HG02884 (cell line): ENCODE measurements around the gene MACROD1.

ENCODE experiments used
- ATAC-seq: cut with Tn5 transposase; IDR thresholded peaks from one replicate; pipeline ENCODE4 v1.9.1; 2021; ENCODE audit warnings: mild to moderate bottlenecking, moderate library complexity; ENCODE audit not compliant: unreplicated experiment

Gene MACROD1

DNA sequence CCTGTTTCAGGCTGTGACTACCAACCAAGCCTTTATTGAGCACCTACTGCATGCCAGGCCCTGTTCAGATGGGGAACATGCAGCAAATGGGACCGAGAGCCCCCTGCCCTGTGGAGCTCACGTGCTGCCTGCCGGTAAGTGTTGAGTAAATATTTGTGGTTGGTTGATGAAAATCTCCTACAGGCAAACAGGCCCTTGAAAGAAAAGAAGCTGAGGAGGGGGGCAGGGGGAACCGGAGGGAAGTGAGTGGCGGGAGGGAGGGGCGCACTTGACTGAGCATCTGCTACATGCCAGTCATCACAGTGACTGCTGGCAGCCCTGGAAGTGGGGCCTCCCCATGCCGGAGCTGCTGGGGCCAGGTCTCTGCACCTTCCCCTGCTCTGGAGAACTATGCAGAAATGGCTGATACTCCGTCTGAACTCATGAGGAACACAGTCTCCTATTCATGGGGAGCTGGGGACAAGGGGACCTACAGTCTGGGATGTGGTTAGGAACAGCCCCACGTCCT is 34.2 kb downstream of the MACROD1 start:
- no peak for ATAC-seq

DNA sequence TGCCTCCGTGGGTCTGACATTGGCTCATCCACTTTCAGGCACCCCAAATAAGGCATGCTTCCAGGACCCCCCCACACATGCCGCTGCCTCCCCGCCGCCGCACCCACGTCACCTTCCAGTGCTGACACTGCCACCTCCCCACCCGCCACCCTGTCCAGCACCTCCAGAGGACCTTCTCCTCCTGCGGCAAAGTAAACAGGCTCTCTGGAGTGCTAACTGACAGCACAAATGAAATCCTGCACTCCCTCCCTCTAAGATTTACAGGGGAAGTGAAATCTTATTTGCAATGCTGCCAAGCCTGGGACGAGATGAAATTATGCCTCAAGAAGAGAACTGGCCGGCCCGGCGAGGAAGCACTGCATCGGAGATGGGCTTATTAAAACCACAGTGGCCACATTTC is 35.3 kb downstream of the MACROD1 start:
- no peak for ATAC-seq

DNA sequence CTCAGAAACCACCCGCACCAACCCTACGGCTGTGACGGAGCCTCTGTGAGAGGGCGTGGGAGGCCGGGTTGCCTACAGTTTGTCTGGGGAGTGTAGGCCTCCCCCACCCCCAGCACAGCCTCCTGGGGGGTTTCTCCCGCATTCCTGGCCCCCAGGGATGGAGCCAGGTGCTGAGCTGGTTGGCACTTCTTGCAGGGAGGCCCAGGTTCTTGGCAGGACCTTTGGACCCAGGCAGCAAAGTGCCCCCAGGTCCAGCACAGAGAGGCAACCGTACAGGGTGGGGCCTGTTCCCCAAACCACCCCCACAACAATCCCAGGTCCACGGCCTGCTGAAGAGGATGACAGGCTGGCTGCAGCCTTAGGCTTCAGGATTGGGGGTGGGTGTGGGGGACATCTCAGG is 36.5 kb downstream of the MACROD1 start:
- ATAC-seq, result no peak

DNA sequence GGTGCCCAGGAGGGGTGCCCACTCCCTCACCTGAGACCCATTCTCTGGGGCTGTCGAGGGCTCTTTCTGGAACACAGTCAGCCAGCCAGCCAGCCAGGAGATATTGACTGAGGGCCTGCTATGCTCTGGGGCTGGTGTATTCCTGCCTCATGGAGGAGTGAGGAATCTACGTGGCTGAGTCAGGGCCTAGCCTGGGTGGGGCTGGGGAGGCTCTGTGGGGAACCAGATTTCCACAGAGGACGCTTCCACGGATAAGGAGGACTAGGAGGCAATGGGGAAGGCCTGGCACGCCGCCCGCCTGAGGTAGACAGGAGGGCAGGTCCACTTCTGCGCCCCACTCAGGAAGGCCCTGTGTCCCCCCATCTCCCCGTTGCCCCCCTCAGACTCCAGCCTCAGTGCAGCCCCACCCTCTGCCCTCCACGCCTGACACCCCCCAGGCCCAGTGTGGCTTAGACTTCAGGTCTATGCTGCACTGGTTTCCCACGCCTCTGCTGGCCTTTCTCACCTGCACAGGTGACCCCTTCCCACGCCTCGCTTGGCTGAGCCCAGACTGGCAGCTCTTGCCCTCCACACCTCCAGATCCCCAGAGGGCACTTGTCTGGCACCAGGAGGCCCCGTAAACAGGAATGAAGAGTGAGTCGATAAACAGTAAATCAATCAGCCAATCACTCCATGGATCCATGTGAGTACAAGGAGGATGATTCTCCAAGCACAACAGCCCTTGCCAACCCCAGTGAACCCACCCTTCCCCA is 37.5 kb downstream of the MACROD1 start:
- no peak for ATAC-seq

DNA sequence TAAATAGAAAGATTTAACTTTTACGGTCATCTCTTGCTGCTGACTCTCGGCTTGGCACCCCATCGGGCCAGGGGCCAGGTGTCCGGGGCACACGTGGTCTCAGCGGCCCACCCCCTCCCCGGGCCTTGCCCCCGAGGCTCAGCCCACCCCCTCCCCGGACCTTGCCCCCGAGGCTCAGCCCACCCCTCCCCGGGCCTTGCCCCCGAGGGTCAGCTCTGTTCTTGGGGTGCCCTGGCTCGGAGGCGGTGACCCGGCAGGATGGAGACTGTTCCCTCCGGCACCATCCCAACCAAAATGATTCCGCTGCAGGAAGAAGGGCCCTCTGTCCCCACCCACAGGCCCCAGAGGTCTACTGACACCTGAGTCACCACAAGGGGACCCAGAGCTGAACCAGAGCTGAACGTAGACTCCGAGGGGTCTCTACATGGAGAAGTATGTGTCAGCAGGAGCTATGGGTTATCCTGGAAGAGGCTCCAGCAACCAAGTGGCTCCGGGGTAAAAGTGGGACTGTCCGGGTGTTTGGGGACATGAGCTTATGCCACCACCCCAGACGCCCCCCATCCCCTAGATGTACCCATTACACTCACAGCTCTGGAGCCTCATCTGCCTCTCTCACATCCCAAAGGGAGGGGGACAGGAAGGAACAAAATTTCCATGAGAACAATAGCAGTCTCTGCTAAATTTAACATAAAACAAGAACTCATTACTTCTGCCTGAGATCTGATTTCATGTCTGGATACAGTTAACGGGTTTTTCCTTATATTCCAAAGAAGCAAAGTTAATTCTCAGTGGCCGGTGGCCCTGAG is 38.4 kb downstream of the MACROD1 start:
- no peak for ATAC-seq

GRCh38 chr11:64126796-64127195 is 39.1 kb downstream of the MACROD1 start:
- no peak for ATAC-seq

GRCh38 chr11:64126371-64126770 is 39.5 kb downstream of the MACROD1 start:
- ATAC-seq, result no peak

DNA sequence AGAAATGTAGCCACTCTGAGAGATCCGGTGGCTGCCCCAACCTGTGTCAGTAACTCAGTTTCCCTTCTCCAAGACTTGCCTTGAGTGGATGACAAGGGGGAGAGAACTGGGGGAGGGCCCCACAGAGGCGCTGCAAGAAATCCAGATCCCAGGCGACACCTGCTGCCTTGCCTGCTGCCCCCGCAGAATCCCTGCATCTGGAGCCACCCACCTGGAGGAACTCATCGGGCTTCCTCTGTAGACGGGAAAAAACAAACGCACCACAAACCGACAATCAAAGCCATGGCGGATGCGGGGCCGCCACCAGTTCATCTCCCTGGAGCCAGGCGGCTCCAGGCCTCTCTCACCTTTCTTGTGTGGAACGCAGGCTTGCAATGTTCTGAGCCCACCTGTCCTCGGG is 40.2 kb downstream of the MACROD1 start:
- ATAC-seq, result no peak

DNA sequence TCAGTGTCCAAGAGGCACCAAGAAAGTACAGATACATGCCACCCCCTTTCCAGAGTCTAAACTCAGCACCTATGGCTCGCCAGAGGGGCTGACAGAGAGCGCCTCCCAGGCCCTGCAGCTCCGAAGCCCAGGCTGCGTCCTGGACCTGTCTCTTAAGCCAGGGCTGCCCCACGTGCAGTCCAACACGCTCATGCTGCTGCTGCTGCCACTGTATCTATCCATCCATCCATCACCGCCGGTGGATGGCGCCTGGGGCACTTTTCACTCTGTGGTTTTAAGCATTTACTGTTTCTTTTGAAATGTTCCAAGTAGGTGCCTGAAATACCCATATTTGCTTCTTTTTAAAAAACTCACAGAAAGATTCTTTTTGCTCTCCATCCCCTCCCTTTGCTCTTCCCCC is 41.8 kb downstream of the MACROD1 start:
- ATAC-seq, result no peak

GRCh38 chr11:64123679-64124078 is 42.2 kb downstream of the MACROD1 start:
- no peak for ATAC-seq

DNA sequence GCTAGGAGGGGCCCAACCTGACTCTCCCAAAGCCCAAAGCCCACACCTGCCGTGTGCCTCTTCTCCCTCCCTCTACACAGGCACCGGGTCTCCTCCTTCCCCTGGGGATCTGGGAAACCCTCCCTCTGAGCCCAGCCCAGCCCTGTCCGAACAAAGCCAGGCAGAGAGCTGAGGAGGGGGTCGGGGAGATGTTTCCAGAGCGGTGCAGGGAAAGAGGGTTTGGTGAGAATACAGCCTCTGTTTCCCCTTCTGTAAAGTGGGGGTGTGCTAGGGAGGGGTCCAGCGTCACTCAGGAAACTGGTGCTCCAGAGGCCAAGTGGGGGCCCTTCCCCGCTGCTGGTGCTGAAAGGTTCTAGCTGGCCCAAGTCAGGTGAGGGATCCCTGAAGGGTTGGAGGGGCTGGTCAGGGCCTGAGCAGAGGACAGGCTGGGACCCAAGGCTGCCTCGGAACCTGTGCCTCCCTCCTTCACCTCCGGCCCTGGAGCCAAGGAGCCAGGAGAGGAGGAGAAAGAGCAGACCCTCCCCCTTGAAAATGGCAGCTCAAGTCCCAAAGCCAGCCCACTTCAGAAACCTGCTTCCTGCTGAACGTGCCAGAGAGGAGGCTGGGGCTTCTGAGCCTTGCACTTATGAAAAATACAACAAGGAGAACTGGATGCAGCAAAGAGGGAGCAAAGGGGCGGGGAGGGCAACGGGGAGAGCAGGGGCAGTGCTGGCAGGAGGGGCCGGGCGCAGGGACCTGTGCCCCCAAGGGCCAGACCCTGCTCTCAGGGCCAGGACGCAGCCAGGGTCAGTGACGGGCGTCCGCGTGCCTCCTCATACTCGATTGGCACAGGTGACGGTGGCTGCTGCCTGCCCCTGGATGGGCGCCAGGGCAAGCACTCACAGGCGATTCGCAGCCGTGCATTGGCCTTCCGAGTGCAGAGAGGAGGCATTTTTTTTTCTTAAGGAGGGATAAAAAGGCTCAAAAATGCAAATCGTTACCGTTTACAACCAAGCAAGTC is 43.2 kb downstream of the MACROD1 start:
- no peak for ATAC-seq

DNA sequence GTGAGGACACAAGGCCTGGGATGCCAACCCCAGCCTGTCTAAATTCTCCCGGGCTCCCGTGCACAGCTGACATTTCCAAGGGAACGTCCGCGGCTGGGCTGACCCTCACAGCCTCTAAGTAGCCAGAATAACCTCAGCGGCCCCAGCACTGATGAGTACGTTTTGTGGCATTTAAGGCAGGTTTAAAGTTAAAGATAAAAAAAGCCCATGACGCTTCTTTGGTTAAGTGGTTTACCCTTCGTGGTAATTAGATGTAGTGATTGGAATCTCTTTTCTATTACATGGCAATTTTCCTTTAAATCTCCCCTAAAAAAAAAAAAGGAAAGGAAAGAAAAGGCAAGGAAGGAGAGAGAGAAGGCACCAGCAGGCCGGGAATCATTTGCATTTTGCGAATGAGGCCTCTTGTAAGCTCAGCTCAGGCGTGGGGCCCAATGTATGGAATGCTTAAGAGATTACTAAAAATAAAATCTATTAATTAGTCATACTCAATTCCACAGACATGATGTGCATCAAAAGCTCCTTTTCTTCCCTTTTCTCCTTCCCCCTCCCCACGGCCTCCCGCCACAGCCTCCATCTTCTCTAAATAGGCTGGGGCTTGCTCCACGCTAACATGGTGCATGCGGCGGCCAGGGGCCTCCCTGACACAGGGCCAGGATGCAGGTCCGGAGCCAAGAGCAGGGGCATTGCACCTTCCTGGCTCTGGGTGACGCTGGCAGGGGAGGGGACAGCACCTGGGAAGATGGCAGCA is 44.1 kb downstream of the MACROD1 start:
- no peak for ATAC-seq

DNA sequence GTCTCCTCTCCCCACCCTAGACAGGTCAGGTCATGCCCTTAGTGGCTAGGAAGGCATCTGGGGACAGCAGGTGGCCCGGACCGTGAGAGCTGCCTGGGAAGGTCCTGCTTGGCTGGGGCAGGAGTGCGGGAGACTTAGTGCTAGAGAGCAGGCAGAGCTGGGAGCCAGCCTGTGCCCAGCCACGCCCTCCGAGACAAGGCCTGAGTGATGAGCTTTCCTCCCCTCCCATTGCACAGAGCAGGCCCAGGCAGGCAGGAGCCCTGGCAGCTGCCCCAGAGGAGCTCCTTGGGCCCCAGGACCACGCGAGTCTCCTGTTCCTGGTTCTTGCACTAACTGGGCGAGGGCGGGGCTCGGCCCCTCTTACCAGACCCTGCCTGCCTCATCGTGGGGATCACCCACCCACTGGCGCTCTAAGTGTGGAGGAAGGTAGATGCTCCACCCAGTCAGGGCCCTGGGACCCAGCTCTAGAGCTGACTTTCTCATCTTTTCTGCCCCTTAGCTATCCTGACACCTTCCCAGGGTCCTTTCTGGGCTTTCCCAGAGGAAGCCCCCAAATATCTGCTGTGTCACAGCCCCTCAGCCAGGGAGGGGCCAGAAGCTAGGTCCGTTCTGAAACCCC is 44.9 kb downstream of the MACROD1 start:
- ATAC-seq, result no peak

- no peak for ATAC-seq
Observed at GRCh38 chr11:64119700-64120099, 46.2 kb downstream of the MACROD1 start.

DNA sequence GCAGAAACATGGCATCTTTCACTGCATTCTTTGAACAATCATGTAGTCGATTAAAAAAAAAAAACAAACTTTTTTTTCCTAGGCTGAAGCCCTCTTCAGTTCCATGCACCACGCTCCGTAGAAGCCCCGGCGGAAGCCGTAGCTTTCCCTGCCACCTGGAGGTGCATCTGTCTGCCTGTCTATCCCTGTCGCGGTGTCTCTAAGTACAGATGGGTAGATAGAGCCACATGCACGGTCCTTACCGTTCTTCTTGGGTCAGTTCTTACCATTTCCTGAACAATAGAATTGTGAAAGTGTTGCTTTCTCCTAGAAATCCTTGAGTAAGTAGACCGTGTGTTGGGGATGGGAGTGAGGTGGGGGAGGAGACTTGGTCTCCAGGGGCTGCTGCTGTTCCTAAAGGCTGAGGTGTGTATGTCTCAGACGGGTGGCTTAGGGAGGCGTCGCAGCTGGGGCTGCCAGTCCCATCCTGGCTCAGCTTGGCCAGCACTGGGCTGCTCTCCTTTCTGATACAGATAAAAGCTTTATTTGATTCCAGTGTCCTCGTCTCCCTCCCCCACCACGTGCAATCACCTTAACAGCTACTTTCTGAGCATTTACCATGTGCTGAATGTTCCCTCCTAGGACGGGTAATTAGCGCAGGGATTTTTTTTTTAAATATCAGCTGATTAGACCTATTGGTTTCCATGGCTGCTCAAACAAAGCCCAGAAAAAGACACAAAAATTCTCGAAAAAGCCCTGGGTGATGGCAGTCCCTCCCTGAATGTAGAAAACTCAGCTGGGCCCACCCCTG is 46.8 kb downstream of the MACROD1 start:
- no peak for ATAC-seq

- no peak for ATAC-seq
Observed at GRCh38 chr11:64117763-64118459, 48.0 kb downstream of the MACROD1 start.

DNA sequence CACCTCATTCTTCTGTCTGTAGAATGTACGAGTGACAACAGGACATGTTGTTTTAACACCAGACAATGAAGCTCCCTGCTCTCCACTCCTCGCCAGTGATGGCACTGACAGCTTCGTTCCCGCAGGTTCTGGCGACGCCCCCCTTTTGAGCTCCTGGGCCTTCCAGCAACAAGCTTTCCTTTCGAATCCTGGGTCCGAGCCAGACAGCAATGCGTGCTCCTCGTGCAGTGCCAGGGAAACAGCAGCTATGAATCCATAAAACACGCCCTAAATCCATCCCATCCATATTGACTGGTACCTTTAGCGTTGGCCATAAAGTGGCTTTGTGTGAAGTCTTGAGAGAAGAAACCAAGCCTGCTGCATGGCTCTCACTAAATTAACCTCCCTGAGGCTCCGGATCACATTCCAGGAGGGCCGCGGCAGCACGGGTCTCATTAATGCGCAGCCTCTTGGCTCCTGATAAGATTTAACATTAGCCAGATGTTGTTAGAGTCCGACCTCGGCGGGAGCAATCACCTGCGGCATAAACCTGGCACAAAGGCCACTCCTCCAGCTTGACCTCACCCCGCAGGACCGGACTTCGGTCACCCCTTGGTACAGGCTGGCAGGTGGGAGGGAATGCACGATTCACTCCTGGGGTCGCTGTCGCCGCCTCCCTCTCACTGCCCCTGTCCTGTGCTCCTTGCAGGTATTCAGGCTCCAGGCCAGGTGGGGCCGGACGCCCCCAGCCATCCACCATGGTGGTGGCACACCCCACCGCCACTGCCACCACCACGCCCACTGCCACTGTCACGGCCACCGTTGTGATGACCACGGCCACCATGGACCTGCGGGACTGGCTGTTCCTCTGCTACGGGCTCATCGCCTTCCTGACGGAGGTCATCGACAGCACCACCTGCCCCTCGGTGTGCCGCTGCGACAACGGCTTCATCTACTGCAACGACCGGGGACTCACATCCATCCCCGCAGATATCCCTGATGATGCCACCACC is 50.1 kb downstream of the MACROD1 start:
- ATAC-seq, result no peak
